GM20000 (cell line): Measurements from ENCODE around the gene CD200.

Source experiments
- DNase-seq: peaks from one replicate; pipeline ENCODE4 v3.0.0; 2012; ENCODE audit warnings: low spot score
- TF ChIP-seq, protein P1 (sequence below): IDR thresholded peaks from 2 replicates; pipeline ENCODE4 v1.5.1; 2012; ENCODE audit warnings: mild to moderate bottlenecking, control low read depth; ENCODE audit errors: extremely low read depth, missing control alignments

The CD200 gene

DNA sequence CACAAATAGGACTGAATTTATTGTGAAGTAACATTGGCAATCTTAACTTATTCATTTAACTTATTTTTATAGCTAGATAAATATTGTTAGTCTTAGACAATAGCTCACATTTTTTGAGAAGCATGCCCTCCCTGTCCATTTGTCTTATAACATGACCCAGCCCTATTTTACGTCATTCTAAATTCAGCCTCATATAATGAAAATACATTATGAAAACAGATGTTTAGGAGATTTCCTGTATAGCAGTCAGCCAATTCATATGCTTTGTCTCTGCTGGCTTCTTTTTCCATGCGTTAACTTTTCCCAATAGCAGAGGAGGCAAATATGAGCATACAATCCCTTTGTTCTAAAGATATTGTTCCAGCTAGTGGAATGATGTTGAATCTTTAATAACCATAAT, 29.3 kb downstream of the CD200 start:
- DNase-seq = no peak
- TF ChIP-seq, protein P1, sequence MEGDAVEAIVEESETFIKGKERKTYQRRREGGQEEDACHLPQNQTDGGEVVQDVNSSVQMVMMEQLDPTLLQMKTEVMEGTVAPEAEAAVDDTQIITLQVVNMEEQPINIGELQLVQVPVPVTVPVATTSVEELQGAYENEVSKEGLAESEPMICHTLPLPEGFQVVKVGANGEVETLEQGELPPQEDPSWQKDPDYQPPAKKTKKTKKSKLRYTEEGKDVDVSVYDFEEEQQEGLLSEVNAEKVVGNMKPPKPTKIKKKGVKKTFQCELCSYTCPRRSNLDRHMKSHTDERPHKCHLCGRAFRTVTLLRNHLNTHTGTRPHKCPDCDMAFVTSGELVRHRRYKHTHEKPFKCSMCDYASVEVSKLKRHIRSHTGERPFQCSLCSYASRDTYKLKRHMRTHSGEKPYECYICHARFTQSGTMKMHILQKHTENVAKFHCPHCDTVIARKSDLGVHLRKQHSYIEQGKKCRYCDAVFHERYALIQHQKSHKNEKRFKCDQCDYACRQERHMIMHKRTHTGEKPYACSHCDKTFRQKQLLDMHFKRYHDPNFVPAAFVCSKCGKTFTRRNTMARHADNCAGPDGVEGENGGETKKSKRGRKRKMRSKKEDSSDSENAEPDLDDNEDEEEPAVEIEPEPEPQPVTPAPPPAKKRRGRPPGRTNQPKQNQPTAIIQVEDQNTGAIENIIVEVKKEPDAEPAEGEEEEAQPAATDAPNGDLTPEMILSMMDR = no peak

DNA sequence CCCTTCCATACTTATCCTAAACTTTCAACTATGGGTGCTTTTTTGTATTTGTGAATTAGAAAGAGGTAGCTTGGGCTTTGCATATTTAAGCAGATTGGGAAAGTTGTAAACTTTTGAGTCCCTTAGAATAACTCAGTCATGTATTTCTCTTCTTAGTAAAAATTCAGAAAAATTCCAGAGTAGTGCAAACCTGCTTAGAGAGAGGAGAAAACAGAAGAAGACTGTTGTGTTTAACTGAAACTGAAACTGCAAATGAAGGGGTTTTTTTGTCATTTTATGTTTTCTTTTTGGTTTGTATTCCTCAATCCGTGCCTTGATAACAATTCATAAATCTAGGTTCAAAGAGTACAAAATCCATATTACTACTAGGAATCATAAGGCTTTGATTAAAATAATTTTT, 31.3 kb downstream of the CD200 start:
- DNase-seq = no peak

DNA sequence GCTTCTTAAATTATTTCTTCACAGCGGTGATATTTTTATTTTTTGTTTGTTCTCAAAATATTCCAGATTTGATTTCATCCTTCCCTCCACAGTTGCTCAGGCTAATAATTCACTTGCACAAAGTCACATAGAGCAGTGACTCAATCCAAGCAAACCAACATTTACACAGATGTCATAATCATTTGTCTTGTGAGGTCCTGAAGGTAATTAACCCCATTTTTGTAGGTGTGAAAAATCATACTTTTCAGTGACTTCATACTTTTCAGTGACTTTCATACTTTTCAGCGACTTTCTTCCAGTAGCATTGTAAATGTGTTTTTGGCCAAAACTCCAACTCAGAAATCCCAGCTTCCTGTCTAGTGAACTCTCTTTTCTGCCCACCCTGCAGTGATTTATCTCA, 32.1 kb downstream of the CD200 start:
- no peak for DNase-seq
- TF ChIP-seq, protein P1 = no peak

More for the DNA sequence above, 31.3 kb downstream of the CD200 start:
- TF ChIP-seq, protein P1 = no peak

DNA sequence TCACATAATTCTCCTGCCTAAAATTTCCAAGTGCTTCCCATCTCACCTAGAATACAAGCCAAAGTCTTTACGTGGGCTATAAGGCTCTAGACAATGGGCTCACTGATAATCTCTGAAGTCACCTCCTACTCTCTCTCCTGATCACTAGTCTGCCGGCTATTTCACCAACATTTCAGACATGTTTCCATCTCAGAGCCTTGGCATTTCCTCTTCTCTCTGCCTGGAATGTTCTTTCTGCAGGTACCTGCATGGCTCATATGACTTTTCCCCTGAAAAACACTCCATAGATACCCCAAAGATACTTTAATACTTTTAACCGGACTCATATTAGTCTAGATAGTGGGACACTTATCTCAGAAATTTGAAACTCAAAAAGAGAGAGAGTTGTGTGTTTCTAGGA, 32.7 kb downstream of the CD200 start:
- TF ChIP-seq, protein P1 = no peak
- no peak for DNase-seq

DNA sequence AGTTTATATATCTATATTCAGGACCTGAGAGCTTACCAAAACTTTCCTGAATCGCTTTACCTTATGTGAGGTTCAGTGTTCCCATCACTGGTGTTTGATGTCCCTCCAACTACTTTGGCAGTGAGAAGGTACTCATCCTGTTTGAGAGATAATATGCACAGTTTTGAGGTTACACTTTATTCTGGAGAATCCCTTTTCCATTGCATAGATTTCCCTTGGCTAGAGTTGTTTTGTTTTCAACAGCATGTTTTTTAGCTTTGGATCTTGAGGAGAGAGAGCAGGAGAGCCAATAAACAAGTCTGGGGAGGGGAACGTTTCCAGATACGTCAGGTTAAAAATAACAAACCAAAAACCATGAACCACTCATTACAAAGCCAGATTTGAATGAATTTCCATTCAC, 33.6 kb downstream of the CD200 start:
- TF ChIP-seq, protein P1 = no peak
- no peak for DNase-seq

DNA sequence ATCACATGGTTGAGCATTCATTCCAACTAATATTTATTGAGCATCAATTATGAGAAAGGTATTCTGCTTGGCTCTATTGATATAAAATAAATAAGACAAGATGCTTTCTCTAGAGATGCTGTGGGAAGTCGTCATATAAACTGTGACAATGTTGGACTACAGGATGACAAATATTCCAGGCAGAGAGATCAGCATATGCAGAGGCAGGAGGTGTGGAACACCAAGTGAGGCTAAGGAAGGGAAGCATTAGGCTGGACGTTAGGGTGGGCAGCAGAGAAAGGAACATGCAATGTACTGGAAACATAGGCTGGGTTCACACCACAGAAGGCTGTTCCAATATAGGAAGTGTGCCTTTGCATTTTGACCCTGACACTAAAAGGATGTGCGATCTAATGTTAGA, 38.6 kb downstream of the CD200 start:
- TF ChIP-seq, protein P1 = no peak
- DNase-seq = no peak

DNA sequence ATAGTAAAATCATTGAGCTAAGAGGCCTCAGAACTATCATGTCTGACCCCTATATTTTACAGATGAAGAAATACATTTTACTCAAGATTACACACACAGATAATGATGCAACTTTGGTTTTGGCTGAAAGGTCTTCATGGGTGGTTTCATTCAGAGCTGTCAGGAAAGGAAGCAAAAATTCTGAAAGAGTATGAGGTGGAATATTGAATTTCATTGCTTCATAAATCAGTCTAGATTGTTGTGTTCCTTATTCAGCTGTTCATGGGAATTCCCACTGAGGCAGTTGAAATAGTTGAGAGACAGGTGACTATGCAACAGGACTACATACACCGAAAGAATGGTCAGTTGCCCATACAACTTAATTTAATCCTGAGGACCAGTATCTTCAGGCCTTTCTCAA, 39.4 kb downstream of the CD200 start:
- TF ChIP-seq, protein P1 = no peak
- DNase-seq = no peak
